H1 (cell line): ENCODE data around the gene PLXDC2. TPM values are rescaled to one million over a fixed set of nuclear protein-coding genes. Genes with fewer than 3 reads are reported as not detected.
A peak's percentile ranks its signal among the peaks of the same experiment; 100 is the strongest.

ENCODE experiments used
- CTCF ChIA-PET: fragments of 300-600 bp; sonication (Branson Sonifier 250); formaldehyde crosslinking; loops from one replicate; lab custom pipeline; 2021; ENCODE audit not compliant: partially characterized antibody; lab: Charles Lee
- POLR2A ChIA-PET: fragments of 300-600 bp; sonication (Branson Sonifier 250); formaldehyde crosslinking; loops from one replicate; lab custom pipeline; 2021; ENCODE audit warnings: inconsistent platforms; ENCODE audit not compliant: partially characterized antibody; lab: Charles Lee
- DNase-seq, 2 experiments: peaks; one replicate each; pipeline versions ENCODE4 v3.0.0 to v3.0.0-alpha.2; 2010 to 2022; ENCODE audit warnings: low spot score in 2 of 2, low read depth in 1 of 2, mixed read lengths in 1 of 2
- FAIRE-seq: peaks from 2 replicates; lab custom pipeline; 2011; peaks lifted over from hg19 to GRCh38; lab: Jason Lieb, UNC
- H2AFZ ChIP-seq: 2 replicates; pipeline ENCODE4 v1.8.1; 2012; ENCODE audit warnings: low read length, inconsistent platforms
- H2AK5ac ChIP-seq: 2 replicates; pipeline ENCODE4 v1.6.1; 2013; ENCODE audit warnings: low read depth, low read length
- H2BK120ac ChIP-seq: replicated peaks from 2 replicates; pipeline ENCODE3; 2013; ENCODE audit warnings: low read depth, low read length, inconsistent platforms
- H2BK12ac ChIP-seq: 2 replicates; pipeline ENCODE4 v1.6.1; 2013; ENCODE audit warnings: low read depth, low read length
- H2BK15ac ChIP-seq: 2 replicates; pipeline ENCODE4 v1.6.1; 2013; ENCODE audit warnings: low read length
- H2BK20ac ChIP-seq: 2 replicates; pipeline ENCODE4 v1.6.1; 2013; ENCODE audit warnings: low read length
- H2BK5ac ChIP-seq: 2 replicates; pipeline ENCODE4 v1.6.1; 2013; ENCODE audit warnings: low read depth, low read length
- H3K14ac ChIP-seq: 2 replicates; pipeline ENCODE4 v1.6.1; 2013; ENCODE audit warnings: inconsistent platforms; ENCODE audit not compliant: insufficient read length
- H3K18ac ChIP-seq: 2 replicates; pipeline ENCODE4 v1.6.1; 2013; ENCODE audit warnings: low read length; ENCODE audit errors: extremely low read depth
- H3K23ac ChIP-seq: 2 replicates; pipeline ENCODE4 v1.6.1; 2013; ENCODE audit warnings: inconsistent platforms; ENCODE audit not compliant: insufficient read length
- H3K23me2 ChIP-seq: 2 replicates; pipeline ENCODE4 v1.6.1; 2013; ENCODE audit warnings: low read depth, low read length
- H3K27ac ChIP-seq: 2 replicates; pipeline ENCODE4 v1.6.1; 2011; ENCODE audit warnings: low read depth, low read length, inconsistent platforms
- H3K27me3 ChIP-seq, 4 experiments: replicated peaks in 1 of 4; 1 replicate in 1 of 4; 2 replicates in 3 of 4; pipeline versions ENCODE4 v1.6.1 to v1.8.1; 2011 to 2013; ENCODE audit warnings: low read length in 3 of 4, mild to moderate bottlenecking in 3 of 4, inconsistent platforms in 2 of 4, mixed read lengths in 2 of 4, moderate library complexity in 1 of 4; ENCODE audit not compliant: control insufficient read depth in 3 of 4, insufficient read depth in 3 of 4; ENCODE audit errors: extremely low read depth in 1 of 4
- H3K36me3 ChIP-seq, 4 experiments: 2 replicates each; pipeline versions ENCODE4 v1.6.1 to v1.8.1; 2011 to 2013; ENCODE audit warnings: mild to moderate bottlenecking in 4 of 4, low read length in 3 of 4, moderate library complexity in 2 of 4, control low read depth in 1 of 4, inconsistent platforms in 1 of 4; ENCODE audit not compliant: insufficient read depth in 4 of 4, control insufficient read depth in 2 of 4
- H3K4ac ChIP-seq: replicated peaks from 2 replicates; pipeline ENCODE3; 2013; ENCODE audit warnings: low read length, low read depth, mixed read lengths, inconsistent platforms; ENCODE audit not compliant: insufficient read length
- H3K4me1 ChIP-seq, 4 experiments: replicated peaks in 1 of 4; 1 replicate in 1 of 4; 2 replicates in 3 of 4; pipeline versions ENCODE4 v1.6.1 to v1.8.1; 2011 to 2013; ENCODE audit warnings: low read length in 3 of 4, inconsistent platforms in 2 of 4, mixed read lengths in 1 of 4; ENCODE audit not compliant: insufficient read depth in 4 of 4, control insufficient read depth in 3 of 4
- H3K4me2 ChIP-seq, 2 experiments: 2 replicates each; pipeline versions ENCODE4 v1.6.1 to v1.8.1; 2011 to 2013; ENCODE audit warnings: low read depth in 2 of 2, low read length in 2 of 2, control low read depth in 1 of 2, inconsistent platforms in 1 of 2, mild to moderate bottlenecking in 1 of 2; ENCODE audit not compliant: insufficient read depth in 1 of 2
- H3K4me3 ChIP-seq, 4 experiments: fragments of 200-600, 300-600 bp in 1 of 4; sonication (generic), shearing (Covaris generic), sonication (Bioruptor Twin) in 1 of 4; 2 replicates each; pipeline versions ENCODE4 v1.5.1 to v1.8.1; 2011 to 2016; ENCODE audit warnings: low read length in 4 of 4, low read depth in 3 of 4, control low read depth in 2 of 4, inconsistent platforms in 2 of 4, mild to moderate bottlenecking in 2 of 4, mixed read lengths in 1 of 4, moderate library complexity in 1 of 4; ENCODE audit not compliant: insufficient read depth in 2 of 4; ENCODE audit errors: extremely low read depth in 1 of 4
- H3K56ac ChIP-seq: replicated peaks from 2 replicates; pipeline ENCODE3; 2013; ENCODE audit warnings: low read depth, mild to moderate bottlenecking, mixed read lengths, low read length, inconsistent platforms; ENCODE audit not compliant: insufficient read length
- H3K79me1 ChIP-seq: 2 replicates; pipeline ENCODE4 v1.6.1; 2013; ENCODE audit warnings: low read depth, low read length, control low read depth
- H3K79me2 ChIP-seq, 2 experiments: 2 replicates each; pipeline versions ENCODE4 v1.6.1 to v1.8.1; 2012 to 2013; ENCODE audit warnings: low read length in 2 of 2, mild to moderate bottlenecking in 2 of 2, inconsistent platforms in 1 of 2; ENCODE audit not compliant: insufficient read depth in 2 of 2, control insufficient read depth in 1 of 2
- H3K9ac ChIP-seq, 4 experiments: replicated peaks in 1 of 4; 1 replicate in 1 of 4; 2 replicates in 3 of 4; pipeline versions ENCODE4 v1.6.1 to v1.8.1; 2011 to 2013; ENCODE audit warnings: low read depth in 3 of 4, low read length in 3 of 4, control low read depth in 2 of 4, mild to moderate bottlenecking in 2 of 4, moderate library complexity in 2 of 4, inconsistent platforms in 1 of 4; ENCODE audit errors: extremely low read depth in 1 of 4
- H3K9me3 ChIP-seq, 2 experiments: 2 replicates each; pipeline versions ENCODE4 v1.6.1 to v1.8.1; 2012 to 2013; ENCODE audit warnings: mild to moderate bottlenecking in 2 of 2, moderate library complexity in 2 of 2, control low read depth in 1 of 2, inconsistent platforms in 1 of 2, low read depth in 1 of 2, low read length in 1 of 2, mixed read lengths in 1 of 2; ENCODE audit not compliant: insufficient read depth in 2 of 2
- H4K20me1 ChIP-seq, 2 experiments: replicated peaks in 1 of 2; 2 replicates each; pipeline versions ENCODE3 to v1.8.1; 2011 to 2013; ENCODE audit warnings: inconsistent platforms in 2 of 2, low read length in 2 of 2, mild to moderate bottlenecking in 1 of 2; ENCODE audit not compliant: insufficient read depth in 2 of 2, control insufficient read depth in 1 of 2
- H4K5ac ChIP-seq: 2 replicates; pipeline ENCODE4 v1.6.1; 2013; ENCODE audit warnings: low read length, low read depth, mixed read lengths, inconsistent platforms; ENCODE audit not compliant: insufficient read length
- H4K8ac ChIP-seq: 2 replicates; pipeline ENCODE4 v1.8.0; 2013; ENCODE audit warnings: mild to moderate bottlenecking, moderate library complexity, low read length, inconsistent platforms; ENCODE audit not compliant: insufficient read depth; ENCODE audit errors: extremely low read depth
- H4K91ac ChIP-seq: replicated peaks from 2 replicates; pipeline ENCODE3; 2013; ENCODE audit warnings: low read length, mixed read lengths, inconsistent platforms; ENCODE audit not compliant: insufficient read length
- CBX8 ChIP-seq: fragments of 300-800, 300-1000 bp; sonication (generic); IDR thresholded peaks from 2 replicates; pipeline ENCODE4 v1.7.1; 2016; ENCODE audit warnings: low read depth, low read length, borderline replicate concordance
- EZH2 ChIP-seq: fragments of 200-600 bp; sonication (generic); IDR thresholded peaks from 2 replicates; pipeline ENCODE4 v1.7.1; 2012; ENCODE audit warnings: low read depth, mild to moderate bottlenecking, moderate library complexity, low read length, inconsistent platforms; ENCODE audit not compliant: severe bottlenecking
- POU5F1 ChIP-seq: IDR thresholded peaks from 2 replicates; pipeline ENCODE4 v1.6.1; 2011; ENCODE audit warnings: low read depth, mild to moderate bottlenecking, low read length, moderate library complexity
- RNF2 ChIP-seq: fragments of 200-900, 300-1000 bp; sonication (generic); IDR thresholded peaks from 2 replicates; pipeline ENCODE4 v1.7.1; 2016; ENCODE audit warnings: borderline replicate concordance, low read depth, mild to moderate bottlenecking, antibody characterized with exemption, low read length; ENCODE audit not compliant: poor library complexity, severe bottlenecking; ENCODE audit errors: missing control alignments
- RXRA ChIP-seq: IDR thresholded peaks from 2 replicates; pipeline ENCODE4 v1.6.1; 2011; ENCODE audit warnings: low read depth, mild to moderate bottlenecking, low read length, moderate library complexity; ENCODE audit not compliant: insufficient read depth
- SP2 ChIP-seq: IDR thresholded peaks from 2 replicates; pipeline ENCODE4 v1.6.1; 2012; ENCODE audit warnings: mild to moderate bottlenecking, low read length, inconsistent platforms
- SRF ChIP-seq: IDR thresholded peaks from 2 replicates; pipeline ENCODE4 v1.6.1; 2011; ENCODE audit warnings: mild to moderate bottlenecking, low read depth, low read length, moderate library complexity
- SUZ12 ChIP-seq: fragments of 200-600 bp; sonication (generic); IDR thresholded peaks from 2 replicates; pipeline ENCODE4 v1.6.1; 2012; ENCODE audit warnings: mild to moderate bottlenecking, inconsistent platforms, low read length, moderate library complexity, mixed read lengths
- TAF1 ChIP-seq: IDR thresholded peaks from 2 replicates; pipeline ENCODE4 v1.6.1; 2011; ENCODE audit warnings: mild to moderate bottlenecking, low read depth, low read length
- USF2 ChIP-seq: IDR thresholded peaks from 2 replicates; pipeline ENCODE4 v1.6.1; 2011; ENCODE audit warnings: low read length, improper control_type of control experiment
- WGBS, 2 experiments: shearing (Covaris generic) in 1 of 2; methylation state at CpG; one replicate each; pipeline versions ENCODE4 v1.1.6 to v1.1.7; 2013 to 2015; ENCODE audit warnings: low lambda C conversion rate in 2 of 2, mixed read lengths in 2 of 2, inconsistent platforms in 1 of 2, low coverage in 1 of 2, missing lambda C conversion rate in 1 of 2; ENCODE audit not compliant: insufficient replicate concordance in 2 of 2, insufficient coverage in 1 of 2, insufficient read length in 1 of 2; ENCODE audit errors: extremely low coverage in 1 of 2, missing lambda C conversion rate in 1 of 2; 5-methylcytosine and 5-hydroxymethylcytosine counted together
- polyA plus RNA-seq, 7 experiments: library from polyadenylated mRNA; depleted of rRNA in 3 of 7; stranded (reverse) in 5 of 7; unstranded in 2 of 7; fragments of >200 nt in 5 of 7; fragments of 200-250 nt in 2 of 7; gene quantifications; 1 replicate in 5 of 7; 2 replicates in 1 of 7; 4 replicates in 1 of 7; pipeline versions ENCODE4 v1.2.1 to v1.2.3, GENCODE V29; 2011 to 2013; ENCODE audit warnings: missing spikeins in 2 of 7, mixed read lengths in 2 of 7
- total RNA-seq: library from RNA; stranded (reverse); fragmentation: NEBNext Ultra II Directional; extraction: Animal tissue kit (Norgen Biotek cat#: 25700); gene quantifications from 2 replicates; pipeline ENCODE4 v1.2.1, GENCODE V29; 2021

PLXDC2 gene
- total and polyA plus RNA-seq, 2 of the 8 experiments (the other 6 are each of a cell fraction or from before 2014, with no cell fraction given), result 23.0 to 40.5 TPM

- Histone ChIP-seq H3K4me1 (peaks cover 0 to 19% (median 14%) of the 10 kb centered on the region in 4 experiments; a peak in 5 of 7 replicates), H3K4me3 (no peak overlapping the region), H3K9ac (no peak overlapping the region), H2BK15ac (no peak overlapping the region), H4K8ac (no peak overlapping the region), H3K79me1 (no peaks in the 10 kb centered on the region; the same call in 1 of the 2 replicates), H3K4me2 (no peak overlapping the region), H4K5ac (no peak overlapping the region), H3K36me3 (no peaks in the 10 kb centered on the region), H2BK5ac (no peak overlapping the region), H3K27ac (no peak overlapping the region), H2BK20ac (no peak overlapping the region), H4K91ac (no peak overlapping the region), H2BK12ac (no peak overlapping the region), H3K14ac (no peak overlapping the region), H3K23me2 (no peaks in the 10 kb centered on the region), H4K20me1 (no peaks in the 10 kb centered on the region), H2AFZ (no peak overlapping the region), H3K18ac (no peak overlapping the region), H3K23ac (no peak overlapping the region), H3K27me3 (no peaks in the 10 kb centered on the region), H3K79me2 (peaks cover 0 to 39% of the 10 kb centered on the region in 2 experiments; a peak in 3 of 4 replicates), H2BK120ac (no peak overlapping the region), H2AK5ac (no peak overlapping the region), H3K4ac (no peak overlapping the region), H3K9me3 (no peaks in the 10 kb centered on the region), H3K56ac (no peak overlapping the region)
- ChIA-PET POLR2A (no interaction called here), CTCF (interaction anchor here (1.8 kb wide), 1 partner anchor 10 kb away, joined by 4 read pairs; no protein-coding TSS in a partner anchor)
- WGBS, 2 experiments, result 94 to 100% methylated on average over 2 to 7 of the region's 7 CpGs
- FAIRE-seq (peak; percentile 39), DNase-seq (no peak)
- TF ChIP-seq SUZ12 (no peak), POU5F1 (no peak), USF2 (no peak), EZH2 (no peak), RNF2 (no peak), TAF1 (no peak), CBX8 (no peak), RXRA (no peak), SP2 (no peak), SRF (no peak)
These were observed 145.1 kb downstream of the PLXDC2 start for GRCh38 chr10:19961076-19962053.
